Stomach (tissue), 4 donors: ENCODE results near the gene DPF3.

Source experiments
- EP300 ChIP-seq: sonication (generic); formaldehyde crosslinking; IDR thresholded peaks from one replicate; pipeline ENCODE4 v1.6.1; 2017; ENCODE audit warnings: antibody characterized with exemption
- POLR2A ChIP-seq, 4 donors: fragments of 450-650 bp; IDR thresholded peaks; one replicate each; pipeline ENCODE4 v1.6.1; 2016; ENCODE audit warnings: antibody characterized with exemption in 4 of 4, control low read depth in 2 of 4, mild to moderate bottlenecking in 1 of 4, moderate library complexity in 1 of 4
- POLR2AphosphoS5 ChIP-seq, 3 donors: sonication (generic); formaldehyde crosslinking; IDR thresholded peaks; one replicate each; pipeline ENCODE4 v1.6.1; 2016; ENCODE audit warnings: antibody characterized with exemption in 3 of 3
- TF ChIP-seq, protein P1 (sequence below), 7 experiments: fragments of 450-650 bp in 4 of 7; fragments of 200-600 bp in 3 of 7; sonication (generic) in 3 of 7; IDR thresholded peaks; one replicate each; pipeline ENCODE4 v1.5.1; 2016 to 2019; ENCODE audit warnings: antibody characterized with exemption in 7 of 7, control low read depth in 2 of 7, mild to moderate bottlenecking in 1 of 7

DNA sequence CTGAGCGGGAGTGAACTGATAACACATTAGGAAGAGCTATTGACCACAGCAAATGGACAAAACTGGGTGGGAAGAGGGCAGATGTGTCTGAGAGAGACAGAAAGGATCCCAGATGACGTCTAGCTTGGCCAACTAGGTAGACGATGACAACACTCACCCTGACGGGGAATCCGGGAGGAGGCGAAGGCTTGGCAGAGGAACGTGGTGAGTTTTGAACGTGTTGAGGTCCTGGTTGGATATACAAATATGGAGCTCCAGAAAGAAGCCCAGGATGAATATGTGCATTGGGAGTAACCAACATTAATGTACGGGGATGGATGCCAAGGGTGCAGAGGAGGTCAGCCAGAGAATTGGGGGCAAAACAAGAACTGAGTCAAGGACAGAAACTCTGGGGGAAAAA, 60.7 kb downstream of the DPF3 start:
- no peak for TF ChIP-seq EP300
- TF ChIP-seq, protein P1, sequence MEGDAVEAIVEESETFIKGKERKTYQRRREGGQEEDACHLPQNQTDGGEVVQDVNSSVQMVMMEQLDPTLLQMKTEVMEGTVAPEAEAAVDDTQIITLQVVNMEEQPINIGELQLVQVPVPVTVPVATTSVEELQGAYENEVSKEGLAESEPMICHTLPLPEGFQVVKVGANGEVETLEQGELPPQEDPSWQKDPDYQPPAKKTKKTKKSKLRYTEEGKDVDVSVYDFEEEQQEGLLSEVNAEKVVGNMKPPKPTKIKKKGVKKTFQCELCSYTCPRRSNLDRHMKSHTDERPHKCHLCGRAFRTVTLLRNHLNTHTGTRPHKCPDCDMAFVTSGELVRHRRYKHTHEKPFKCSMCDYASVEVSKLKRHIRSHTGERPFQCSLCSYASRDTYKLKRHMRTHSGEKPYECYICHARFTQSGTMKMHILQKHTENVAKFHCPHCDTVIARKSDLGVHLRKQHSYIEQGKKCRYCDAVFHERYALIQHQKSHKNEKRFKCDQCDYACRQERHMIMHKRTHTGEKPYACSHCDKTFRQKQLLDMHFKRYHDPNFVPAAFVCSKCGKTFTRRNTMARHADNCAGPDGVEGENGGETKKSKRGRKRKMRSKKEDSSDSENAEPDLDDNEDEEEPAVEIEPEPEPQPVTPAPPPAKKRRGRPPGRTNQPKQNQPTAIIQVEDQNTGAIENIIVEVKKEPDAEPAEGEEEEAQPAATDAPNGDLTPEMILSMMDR (IDR thresholded peaks at IDR 0.05), result no peak
- no peak for TF ChIP-seq POLR2AphosphoS5 (IDR thresholded peaks at IDR 0.05)
- TF ChIP-seq POLR2A (IDR thresholded peaks at IDR 0.05), result no peak
